Body of pancreas (tissue), 4 donors: Measurements from ENCODE around the gene CYFIP2.

ENCODE experiments used
- POLR2A ChIP-seq, 3 donors: fragments of 450-650 bp; IDR thresholded peaks; one replicate each; pipeline ENCODE4 v1.6.1; 2016; ENCODE audit warnings: antibody characterized with exemption in 3 of 3, mild to moderate bottlenecking in 2 of 3
- TF ChIP-seq, protein P1 (sequence below), 7 experiments: fragments of 450-650 bp in 4 of 7; fragments of 200-600 bp in 3 of 7; sonication (generic) in 3 of 7; IDR thresholded peaks; one replicate each; pipeline ENCODE4 v1.5.1; 2016 to 2019; ENCODE audit warnings: antibody characterized with exemption in 7 of 7

DNA sequence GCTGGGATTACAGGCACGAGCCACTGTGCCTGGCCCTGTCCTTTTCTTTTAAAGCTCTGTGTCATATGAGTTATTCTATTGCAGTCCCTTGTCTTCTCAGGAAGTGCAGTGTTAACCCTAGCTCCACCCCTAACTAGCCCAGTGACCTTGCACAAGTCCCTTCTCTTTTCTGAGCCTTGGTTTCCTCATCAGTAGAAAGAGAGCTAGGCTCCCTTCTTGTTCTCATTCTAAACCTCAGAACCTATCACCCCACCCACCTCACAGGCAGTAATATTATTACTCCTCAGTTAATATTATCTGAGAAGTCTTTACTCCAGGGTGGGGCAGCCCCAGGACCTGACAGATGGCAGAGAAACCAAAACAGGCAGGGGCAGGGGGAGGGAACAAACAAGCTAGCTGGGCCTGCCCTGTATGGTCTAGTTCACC, 7.2 kb downstream of the CYFIP2 start:
- no peak for TF ChIP-seq POLR2A (IDR thresholded peaks at IDR 0.05)
- TF ChIP-seq, protein P1, sequence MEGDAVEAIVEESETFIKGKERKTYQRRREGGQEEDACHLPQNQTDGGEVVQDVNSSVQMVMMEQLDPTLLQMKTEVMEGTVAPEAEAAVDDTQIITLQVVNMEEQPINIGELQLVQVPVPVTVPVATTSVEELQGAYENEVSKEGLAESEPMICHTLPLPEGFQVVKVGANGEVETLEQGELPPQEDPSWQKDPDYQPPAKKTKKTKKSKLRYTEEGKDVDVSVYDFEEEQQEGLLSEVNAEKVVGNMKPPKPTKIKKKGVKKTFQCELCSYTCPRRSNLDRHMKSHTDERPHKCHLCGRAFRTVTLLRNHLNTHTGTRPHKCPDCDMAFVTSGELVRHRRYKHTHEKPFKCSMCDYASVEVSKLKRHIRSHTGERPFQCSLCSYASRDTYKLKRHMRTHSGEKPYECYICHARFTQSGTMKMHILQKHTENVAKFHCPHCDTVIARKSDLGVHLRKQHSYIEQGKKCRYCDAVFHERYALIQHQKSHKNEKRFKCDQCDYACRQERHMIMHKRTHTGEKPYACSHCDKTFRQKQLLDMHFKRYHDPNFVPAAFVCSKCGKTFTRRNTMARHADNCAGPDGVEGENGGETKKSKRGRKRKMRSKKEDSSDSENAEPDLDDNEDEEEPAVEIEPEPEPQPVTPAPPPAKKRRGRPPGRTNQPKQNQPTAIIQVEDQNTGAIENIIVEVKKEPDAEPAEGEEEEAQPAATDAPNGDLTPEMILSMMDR (IDR thresholded peaks at IDR 0.05), result no peak
